Renal pelvis (tissue), 3 donors: Measurements from ENCODE around the gene MRPL30. TPM values are rescaled to one million over a fixed set of nuclear protein-coding genes. Genes with fewer than 3 reads are reported as not detected.

Experiments used
- polyA plus RNA-seq, 3 donors: library from polyadenylated mRNA; unstranded; fragments of 120-200 nt; gene quantifications; one replicate each; pipeline ENCODE4 v1.2.1, GENCODE V29; 2013; ENCODE audit not compliant: insufficient read length in 3 of 3

MRPL30 gene
- polyA plus RNA-seq, 3 donors, result 45.5 to 53.1 (median 45.7) TPM

Other genes starting within 250 kb of the MRPL30 start
- gene CRACDL, start 245.0 kb upstream of the MRPL30 start, polyA plus RNA-seq, result 1 to 10 TPM; 3.0 to 3.4 (median 3.0) TPM
- gene C2orf15, start 39.5 kb upstream of the MRPL30 start, polyA plus RNA-seq, result 10 to 100 TPM in 2 of 3 donors, 1 to 10 TPM in 1; 9.6 to 13.1 (median 10.0) TPM
- 10 to 100 TPM; 14.7 to 20.4 (median 17.0) TPM for gene TSGA10, start 26.2 kb upstream of the MRPL30 start, polyA plus RNA-seq
- 10 to 100 TPM; 13.5 to 19.0 (median 18.8) TPM for gene LIPT1, start 26.2 kb upstream of the MRPL30 start, polyA plus RNA-seq
- 10 to 100 TPM; 36.3 to 50.9 (median 49.8) TPM for gene MITD1, start 126 bp upstream of the MRPL30 start, polyA plus RNA-seq
- under 1 TPM; 0.17 to 0.99 (median 0.58) TPM for gene LYG2, start 74.5 kb downstream of the MRPL30 start, polyA plus RNA-seq
- gene LYG1, start 120.0 kb downstream of the MRPL30 start, polyA plus RNA-seq, result 1 to 10 TPM; 3.0 to 6.8 (median 4.2) TPM
- 10 to 100 TPM; 40.6 to 45.7 (median 41.2) TPM for gene TXNDC9, start 155.1 kb downstream of the MRPL30 start, polyA plus RNA-seq
- 10 to 100 TPM; 60.6 to 76.2 (median 65.0) TPM for gene EIF5B, start 156.2 kb downstream of the MRPL30 start, polyA plus RNA-seq